Endothelial cell (in vitro differentiated cells): Measurements from ENCODE around the gene ANKRD33B. TPM values are rescaled to one million over a fixed set of nuclear protein-coding genes. Genes with fewer than 3 reads are reported as not detected.

Experiments used
- DNase-seq: peaks from one replicate; pipeline ENCODE4 v3.0.0; 2021; ENCODE audit warnings: low spot score
- H3K27ac Mint-ChIP-seq: one replicate; pipeline ENCODE4 v1.8.0; 2021; ENCODE audit warnings: mixed read lengths, inconsistent platforms; ENCODE audit not compliant: unreplicated experiment
- H3K27me3 Mint-ChIP-seq: one replicate; pipeline ENCODE4 v1.8.0; 2021; ENCODE audit warnings: mild to moderate bottlenecking, moderate library complexity, mixed read lengths, inconsistent platforms; ENCODE audit not compliant: unreplicated experiment
- H3K36me3 Mint-ChIP-seq: one replicate; pipeline ENCODE4 v1.8.0; 2021; ENCODE audit warnings: mild to moderate bottlenecking, low read depth, mixed read lengths, inconsistent platforms; ENCODE audit not compliant: unreplicated experiment
- H3K4me1 Mint-ChIP-seq: one replicate; pipeline ENCODE4 v1.8.0; 2021; ENCODE audit warnings: mild to moderate bottlenecking, mixed read lengths, inconsistent platforms; ENCODE audit not compliant: unreplicated experiment
- H3K4me3 Mint-ChIP-seq: one replicate; pipeline ENCODE4 v1.8.0; 2021; ENCODE audit warnings: mild to moderate bottlenecking, mixed read lengths, inconsistent platforms; ENCODE audit not compliant: unreplicated experiment
- H3K9me3 Mint-ChIP-seq: one replicate; pipeline ENCODE4 v1.8.0; 2021; ENCODE audit warnings: mixed read lengths, inconsistent platforms; ENCODE audit not compliant: unreplicated experiment
- CTCF ChIP-seq: fragments of 200-600 bp; sonication (generic); IDR thresholded peaks from one replicate; pipeline ENCODE4 v1.5.0; 2021; ENCODE audit warnings: antibody characterized with exemption; ENCODE audit not compliant: unreplicated experiment
- total RNA-seq: library from RNA; stranded (reverse); fragmentation: NEBNext Ultra II Directional; extraction: Animal tissue kit (Norgen Biotek cat#: 25700); gene quantifications from one replicate; pipeline ENCODE4 v1.2.1, GENCODE V29; 2021; ENCODE audit not compliant: unreplicated experiment

Gene ANKRD33B
- total RNA-seq, 1 donor from 2014 or later: 7.0 TPM

GRCh38 chr5:10677533-10677932 lies 113.7 kb downstream of the ANKRD33B start:
- DNase-seq: no peak
- Mint-ChIP-seq H3K4me1 (peaks cover 10% of the 10 kb centered on the region), H3K36me3 (peaks cover 47% of the 10 kb centered on the region), H3K27me3 (peaks cover 29% of the 10 kb centered on the region), H3K27ac (no peak overlapping the region), H3K4me3 (no peak overlapping the region), H3K9me3 (no peaks in the 10 kb centered on the region)
- no peak for TF ChIP-seq CTCF

- Mint-ChIP-seq H3K36me3 (peaks cover 54% of the 10 kb centered on the region), H3K27ac (no peak overlapping the region), H3K4me1 (peaks cover 12% of the 10 kb centered on the region), H3K4me3 (no peak overlapping the region), H3K9me3 (no peaks in the 10 kb centered on the region), H3K27me3 (peaks cover 29% of the 10 kb centered on the region)
- no peak for DNase-seq
- TF ChIP-seq CTCF: no peak
Observed at GRCh38 chr5:10678244-10678643, 114.4 kb downstream of the ANKRD33B start.

- Mint-ChIP-seq H3K4me1 (peaks cover 16% of the 10 kb centered on the region), H3K9me3 (no peaks in the 10 kb centered on the region), H3K4me3 (no peak overlapping the region), H3K27ac (no peak overlapping the region), H3K27me3 (peaks cover 26% of the 10 kb centered on the region), H3K36me3 (peaks cover 56% of the 10 kb centered on the region)
- DNase-seq: no peak
- TF ChIP-seq CTCF: no peak
Observed at GRCh38 chr5:10679336-10679988, 115.6 kb downstream of the ANKRD33B start.

GRCh38 chr5:10680876-10681481 lies 117.1 kb downstream of the ANKRD33B start:
- Mint-ChIP-seq H3K27ac (no peak overlapping the region), H3K4me1 (peaks cover 13% of the 10 kb centered on the region), H3K36me3 (peaks cover 62% of the 10 kb centered on the region), H3K27me3 (peaks cover 16% of the 10 kb centered on the region), H3K4me3 (peak overlapping the region; percentile 34), H3K9me3 (no peaks in the 10 kb centered on the region)
- TF ChIP-seq CTCF: no peak
- no peak for DNase-seq
